GM19240 (cell line): ENCODE measurements around the gene STRN.
"Not testable (repeated sequence)": the region's sequence is repeated elsewhere in the genome, so short reads cannot be mapped to it uniquely, and the experiment has no call there.

Experiments
- DNase-seq: peaks from one replicate; pipeline ENCODE4 v3.0.0; 2011; ENCODE audit warnings: low spot score; ENCODE audit not compliant: insufficient read length

STRN gene

DNA sequence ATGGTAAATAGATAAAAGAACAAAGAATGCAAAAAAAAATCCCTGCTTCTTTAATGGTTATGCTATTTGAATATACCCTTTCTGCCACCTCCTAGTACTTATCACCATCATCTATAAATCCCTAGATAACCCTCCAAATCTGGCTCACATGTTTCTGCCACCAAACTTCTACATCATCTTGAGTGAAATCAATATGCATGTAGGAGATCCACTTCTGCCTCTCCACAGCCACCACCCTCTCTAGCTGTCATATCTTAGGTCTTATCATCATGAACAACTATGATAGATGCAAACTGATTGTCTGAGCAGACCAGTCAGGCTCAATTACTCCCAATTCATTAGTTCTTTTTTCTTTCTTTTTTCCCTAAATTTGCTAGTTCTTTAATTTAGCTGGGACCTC lies 55.3 kb downstream of the STRN start:
- DNase-seq, result no peak

DNA sequence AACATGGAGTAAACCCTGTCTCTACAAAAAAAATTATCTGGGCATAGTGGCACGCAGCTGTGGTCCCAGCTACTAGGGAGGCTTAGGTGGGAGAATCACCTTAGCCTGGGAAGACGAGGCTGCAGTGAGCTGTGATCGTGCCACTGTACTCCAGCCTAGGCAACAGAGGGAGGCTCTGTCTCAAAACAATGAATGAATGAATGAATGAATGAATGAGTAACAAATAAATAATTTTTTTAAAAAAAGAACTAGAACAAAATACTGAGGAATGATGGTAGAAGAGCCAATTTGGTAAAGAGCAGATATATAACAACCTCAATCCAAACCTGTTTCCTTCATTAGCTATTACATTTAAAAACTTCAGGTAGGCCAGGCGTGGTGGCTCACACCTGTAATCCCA lies 60.1 kb downstream of the STRN start:
- DNase-seq, result no peak

GRCh38 chr2:36904636-36905035 lies 61.7 kb downstream of the STRN start:
- no peak for DNase-seq

GRCh38 chr2:36902385-36903120 lies 63.8 kb downstream of the STRN start:
- DNase-seq, result no peak

DNA sequence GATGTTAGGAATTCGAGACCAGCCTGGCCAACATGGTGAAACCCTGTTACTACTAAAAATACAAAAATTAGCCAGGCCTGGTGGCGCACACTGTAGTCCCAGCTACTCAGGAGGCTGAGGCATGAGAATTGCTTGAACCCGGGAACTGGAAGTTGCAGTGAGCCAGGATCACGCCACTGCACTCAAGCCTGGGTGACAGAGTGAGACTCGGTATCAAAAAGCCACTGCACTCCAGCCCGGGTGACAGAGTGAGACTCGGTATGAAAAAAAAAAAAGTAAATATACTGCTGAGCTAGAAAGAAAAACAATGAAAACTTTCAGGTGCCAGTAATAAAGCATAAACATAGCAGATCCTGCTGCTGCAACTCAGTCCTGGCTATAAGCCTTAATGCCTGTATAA lies 73.5 kb downstream of the STRN start:
- no peak for DNase-seq

- no peak for DNase-seq
Observed at GRCh38 chr2:36889795-36890194, 76.5 kb downstream of the STRN start.

DNA sequence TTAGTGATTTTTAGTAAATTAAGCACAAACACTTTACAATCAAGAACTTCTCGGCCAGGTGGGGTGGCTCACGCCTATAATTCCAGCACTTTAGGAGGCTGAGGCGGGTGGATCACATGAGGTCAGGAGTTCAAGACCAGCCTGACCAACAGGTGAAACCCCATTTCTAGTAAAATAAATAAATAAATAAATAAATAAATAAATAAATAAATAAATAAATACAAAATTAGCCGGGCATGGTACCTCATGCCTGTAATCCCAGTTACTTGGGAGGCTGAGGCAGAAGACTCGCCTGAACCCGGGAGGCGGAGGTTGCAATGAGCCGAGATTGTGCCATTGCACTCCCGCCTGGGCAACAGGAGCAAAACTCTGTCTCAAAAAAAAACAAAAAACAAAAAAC lies 79.2 kb downstream of the STRN start:
- not testable (repeated sequence) for DNase-seq

GRCh38 chr2:36886664-36887063 lies 79.7 kb downstream of the STRN start:
- no peak for DNase-seq

GRCh38 chr2:36885605-36886004 lies 80.7 kb downstream of the STRN start:
- no peak for DNase-seq

DNA sequence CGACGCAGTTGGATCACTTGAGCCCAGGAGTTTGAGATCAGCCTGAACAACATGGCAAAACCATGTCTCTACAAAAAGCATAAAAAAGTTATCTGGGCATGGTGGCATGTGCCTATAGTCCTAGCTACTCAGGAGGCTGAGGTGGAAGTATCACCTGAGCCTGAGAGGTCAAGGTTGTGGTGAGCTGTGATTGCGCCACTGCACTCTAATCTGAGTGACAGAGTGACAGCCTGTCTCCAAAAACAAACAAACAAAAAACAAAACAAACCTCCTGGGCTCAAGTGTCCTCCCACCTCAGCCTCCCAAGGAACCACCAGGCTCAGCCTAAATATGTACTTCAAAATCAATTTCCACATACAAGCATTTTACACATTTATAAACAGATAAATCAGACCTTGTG lies 83.8 kb downstream of the STRN start:
- no peak for DNase-seq

- no peak for DNase-seq
Observed at GRCh38 chr2:36881816-36882215, 84.5 kb downstream of the STRN start.

DNA sequence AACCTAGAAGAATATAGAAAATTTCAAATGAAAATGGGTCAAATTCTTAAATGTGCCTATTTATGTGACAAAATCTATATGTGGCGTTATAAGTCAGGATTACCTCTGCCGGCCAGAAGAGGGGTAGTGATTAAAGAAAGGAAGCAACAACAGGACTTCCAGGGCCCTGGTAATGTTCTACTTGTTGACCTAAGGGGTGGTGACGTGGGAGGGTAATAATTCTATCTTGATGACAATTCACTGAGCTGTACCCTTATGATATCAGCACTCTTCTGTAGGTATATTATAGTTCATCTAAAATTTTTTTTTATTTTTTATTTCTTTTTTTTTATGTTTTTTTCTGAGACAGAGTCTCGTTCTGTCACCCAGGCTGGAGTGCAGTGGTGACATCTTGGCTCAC lies 87.9 kb downstream of the STRN start:
- DNase-seq, result no peak

- DNase-seq, result no peak
Observed at GRCh38 chr2:36871068-36871707, 95.1 kb downstream of the STRN start.

GRCh38 chr2:36869606-36870005 lies 96.7 kb downstream of the STRN start:
- DNase-seq, result no peak

DNA sequence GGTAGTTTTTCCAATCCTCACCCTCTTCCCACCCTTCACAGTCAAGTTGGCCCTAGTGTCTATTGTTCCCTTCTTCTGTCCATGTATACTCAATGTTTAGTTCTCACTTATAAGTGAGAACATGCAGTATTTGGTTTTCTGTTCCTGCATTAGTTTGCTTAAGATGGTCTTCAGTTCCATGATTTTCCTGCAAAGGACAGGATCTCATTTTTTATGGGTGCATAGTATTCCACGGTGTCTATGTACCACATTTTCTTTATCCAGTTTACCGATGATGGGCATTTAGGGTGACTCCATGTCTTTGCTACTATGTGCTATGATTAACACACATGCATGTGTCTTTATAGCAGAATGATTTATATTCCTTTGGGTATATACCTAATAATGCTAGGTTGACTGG lies 104.4 kb downstream of the STRN start:
- DNase-seq, result no peak

GRCh38 chr2:36859366-36859792 lies 107.0 kb downstream of the STRN start:
- no peak for DNase-seq

- no peak for DNase-seq
Observed at GRCh38 chr2:36858551-36859365, 107.6 kb downstream of the STRN start.

GRCh38 chr2:36857713-36858112 lies 108.6 kb downstream of the STRN start:
- DNase-seq, result no peak

GRCh38 chr2:36855429-36855828 lies 110.9 kb downstream of the STRN start:
- DNase-seq, result no peak

DNA sequence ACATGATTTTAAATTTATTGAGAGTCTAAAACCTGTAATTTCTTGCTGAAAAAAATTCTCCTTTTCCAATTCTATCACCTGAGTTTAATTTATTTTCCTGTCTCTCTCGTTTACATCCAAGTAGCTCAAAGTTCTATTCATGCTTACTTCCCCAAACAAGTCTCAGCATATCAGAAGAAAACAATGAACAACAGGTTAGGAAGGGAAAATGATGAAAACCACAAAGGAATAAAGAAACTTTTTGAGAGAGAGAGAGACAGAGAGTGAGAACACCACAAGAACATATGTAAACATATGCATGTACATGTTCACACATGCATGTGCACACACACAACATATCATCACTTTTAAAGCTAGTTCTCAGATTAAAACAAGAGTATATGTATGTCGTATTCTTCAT lies 112.1 kb downstream of the STRN start:
- DNase-seq, result no peak

GRCh38 chr2:36849265-36849664 lies 117.1 kb downstream of the STRN start:
- DNase-seq, result no peak

GRCh38 chr2:36843838-36844237 lies 122.5 kb downstream of the STRN start:
- no peak for DNase-seq
